Measurements from ENCODE around the gene CMTM6. TPM values are rescaled to one million over a fixed set of nuclear protein-coding genes. Genes with fewer than 3 reads are reported as not detected.
"Not testable (repeated sequence)": the region's sequence is repeated elsewhere in the genome, so short reads cannot be mapped to it uniquely, and the experiment has no call there.

Gene CMTM6
- total RNA-seq, 1 donor from 2014 or later: 44.0 TPM

DNA sequence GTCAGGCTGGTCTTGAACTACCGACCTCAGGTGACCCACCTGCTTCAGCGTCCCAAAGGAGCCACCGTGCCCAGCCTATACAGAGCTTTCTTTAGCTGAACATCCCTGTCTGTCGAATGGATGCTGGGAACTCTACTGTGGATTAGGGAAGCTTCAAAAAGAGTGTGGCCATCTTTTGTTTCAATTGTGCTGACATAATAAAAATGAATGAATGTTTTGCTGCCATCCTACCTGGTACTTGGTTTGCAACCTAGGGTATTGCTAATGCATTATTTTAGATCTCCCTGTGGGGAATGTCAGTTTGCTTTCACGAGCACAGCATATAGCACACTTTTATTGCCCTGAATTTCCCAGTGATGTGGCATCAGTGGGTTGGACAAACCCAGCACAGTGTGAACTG lies 32.3 kb downstream of the CMTM6 start:
- H3K27ac Mint-ChIP-seq: no peak overlapping the region
- no peaks in the 10 kb centered on the region for H3K9me3 Mint-ChIP-seq
- TF ChIP-seq, protein P1, sequence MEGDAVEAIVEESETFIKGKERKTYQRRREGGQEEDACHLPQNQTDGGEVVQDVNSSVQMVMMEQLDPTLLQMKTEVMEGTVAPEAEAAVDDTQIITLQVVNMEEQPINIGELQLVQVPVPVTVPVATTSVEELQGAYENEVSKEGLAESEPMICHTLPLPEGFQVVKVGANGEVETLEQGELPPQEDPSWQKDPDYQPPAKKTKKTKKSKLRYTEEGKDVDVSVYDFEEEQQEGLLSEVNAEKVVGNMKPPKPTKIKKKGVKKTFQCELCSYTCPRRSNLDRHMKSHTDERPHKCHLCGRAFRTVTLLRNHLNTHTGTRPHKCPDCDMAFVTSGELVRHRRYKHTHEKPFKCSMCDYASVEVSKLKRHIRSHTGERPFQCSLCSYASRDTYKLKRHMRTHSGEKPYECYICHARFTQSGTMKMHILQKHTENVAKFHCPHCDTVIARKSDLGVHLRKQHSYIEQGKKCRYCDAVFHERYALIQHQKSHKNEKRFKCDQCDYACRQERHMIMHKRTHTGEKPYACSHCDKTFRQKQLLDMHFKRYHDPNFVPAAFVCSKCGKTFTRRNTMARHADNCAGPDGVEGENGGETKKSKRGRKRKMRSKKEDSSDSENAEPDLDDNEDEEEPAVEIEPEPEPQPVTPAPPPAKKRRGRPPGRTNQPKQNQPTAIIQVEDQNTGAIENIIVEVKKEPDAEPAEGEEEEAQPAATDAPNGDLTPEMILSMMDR (IDR thresholded peaks at IDR 0.05; ENCODE audit: unreplicated experiment): no peak
- DNase-seq (ENCODE audit: low spot score in 2 of 2, unreplicated experiment in 2 of 2): no peak
- H3K4me1 Mint-ChIP-seq: peaks cover 11% of the 10 kb centered on the region
- H3K36me3 Mint-ChIP-seq: peaks cover 18% of the 10 kb centered on the region
- H3K27me3 Mint-ChIP-seq (ENCODE audit: low read depth): no peaks in the 10 kb centered on the region
- H3K4me3 Mint-ChIP-seq: no peak overlapping the region

DNA sequence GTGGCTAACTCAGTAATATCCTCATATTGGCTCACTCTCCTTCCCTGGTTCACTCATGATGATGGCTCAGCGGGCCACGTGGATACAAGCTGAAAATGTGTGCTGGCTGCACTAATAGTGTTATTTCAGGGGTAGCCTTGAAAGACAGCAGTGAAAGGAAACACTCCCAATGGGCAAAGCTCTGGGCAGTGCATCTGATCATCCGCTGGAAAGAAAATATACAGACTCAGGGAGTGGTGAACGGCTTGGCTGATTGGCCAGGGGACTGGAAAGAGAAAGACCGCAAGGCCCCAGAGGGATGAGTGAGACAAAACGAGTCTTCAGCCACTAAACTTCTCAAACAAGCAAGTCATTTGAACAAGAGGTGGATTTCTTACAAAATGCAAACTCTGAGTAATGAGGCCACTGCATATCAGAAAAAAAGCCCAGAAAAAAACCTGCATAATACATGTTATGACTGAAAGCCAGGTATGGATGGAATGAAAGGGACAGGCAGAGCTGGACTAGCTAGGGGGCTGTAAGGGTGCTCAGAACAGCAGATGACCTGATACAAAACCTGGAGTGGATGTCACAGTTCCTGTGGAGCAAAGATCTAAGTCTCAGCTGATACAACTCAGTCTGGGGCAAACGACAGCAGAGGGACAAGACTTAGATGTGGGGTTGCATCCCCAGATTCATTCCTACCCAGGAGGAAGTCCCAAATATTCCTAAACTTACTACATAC lies 33.3 kb downstream of the CMTM6 start:
- Mint-ChIP-seq H3K36me3 (peaks cover 16% of the 10 kb centered on the region), H3K27me3 (ENCODE audit: low read depth) (no peaks in the 10 kb centered on the region), H3K4me3 (no peak overlapping the region), H3K27ac (peak overlapping the region; percentile 41), H3K9me3 (no peaks in the 10 kb centered on the region), H3K4me1 (peaks cover 11% of the 10 kb centered on the region)
- TF ChIP-seq, protein P1 (IDR thresholded peaks at IDR 0.05; ENCODE audit: unreplicated experiment): no peak
- DNase-seq (ENCODE audit: low spot score in 2 of 2, unreplicated experiment in 2 of 2): no peak

- Mint-ChIP-seq H3K27ac (no peak overlapping the region), H3K4me1 (peaks cover 11% of the 10 kb centered on the region), H3K4me3 (no peak overlapping the region), H3K36me3 (peaks cover 5% of the 10 kb centered on the region), H3K9me3 (no peaks in the 10 kb centered on the region), H3K27me3 (ENCODE audit: low read depth) (no peaks in the 10 kb centered on the region)
- peak; percentile 59 to 91 for DNase-seq (ENCODE audit: low spot score in 2 of 2, unreplicated experiment in 2 of 2)
- TF ChIP-seq, protein P1 (IDR thresholded peaks at IDR 0.05; ENCODE audit: unreplicated experiment): peak; percentile 100
Observed at GRCh38 chr3:32467333-32468070, 35.1 kb downstream of the CMTM6 start.

GRCh38 chr3:32466808-32467207 lies 35.8 kb downstream of the CMTM6 start:
- H3K4me3 Mint-ChIP-seq; H3K36me3 Mint-ChIP-seq; DNase-seq (ENCODE audit: low spot score in 2 of 2, unreplicated experiment in 2 of 2); H3K27me3 Mint-ChIP-seq (ENCODE audit: low read depth); H3K27ac Mint-ChIP-seq; H3K9me3 Mint-ChIP-seq: not testable (repeated sequence)
- H3K4me1 Mint-ChIP-seq: peaks cover 11% of the 10 kb centered on the region

DNA sequence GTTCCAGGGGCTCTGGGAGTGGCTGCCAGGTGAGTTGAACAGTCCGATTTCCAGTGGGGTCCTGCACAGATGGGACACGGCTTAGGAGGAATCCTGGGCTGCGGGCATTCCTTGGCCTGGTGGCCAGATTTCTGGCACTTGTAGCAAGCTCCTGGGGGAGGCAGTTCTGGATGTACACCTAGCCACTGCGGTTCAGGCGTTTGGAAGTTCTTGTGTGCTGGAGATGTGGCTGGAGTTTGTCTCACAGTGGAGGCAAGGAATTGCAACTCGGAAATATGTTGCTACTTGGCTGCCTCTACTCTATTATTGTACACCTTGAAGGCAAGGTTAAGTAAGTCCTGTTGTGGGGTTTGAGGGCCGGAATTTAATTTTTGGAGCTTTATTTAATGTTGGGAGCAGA lies 37.9 kb downstream of the CMTM6 start:
- peaks cover 23% of the 10 kb centered on the region for H3K4me1 Mint-ChIP-seq
- H3K36me3 Mint-ChIP-seq; H3K27ac Mint-ChIP-seq; DNase-seq (ENCODE audit: low spot score in 2 of 2, unreplicated experiment in 2 of 2); H3K9me3 Mint-ChIP-seq; H3K4me3 Mint-ChIP-seq; H3K27me3 Mint-ChIP-seq (ENCODE audit: low read depth): not testable (repeated sequence)

DNA sequence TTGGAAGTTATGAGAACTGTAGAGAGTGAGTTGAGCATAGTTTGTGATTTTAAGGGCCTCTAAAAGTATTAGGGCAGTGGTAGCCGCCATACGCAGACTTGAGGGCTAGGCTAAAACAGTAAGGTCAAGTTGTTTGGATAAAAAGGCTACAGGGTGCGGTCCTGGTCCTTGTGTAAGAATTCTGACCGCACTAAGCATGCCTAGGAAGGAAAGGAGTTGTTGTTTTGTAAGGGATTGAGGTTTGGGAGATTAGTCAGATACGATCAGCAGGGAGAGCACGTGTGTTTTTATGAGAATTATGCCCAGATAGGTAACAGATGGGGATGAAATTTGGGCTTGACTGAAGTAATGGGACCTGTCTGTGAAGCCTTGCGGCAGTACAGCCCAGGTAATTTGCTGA lies 39.2 kb downstream of the CMTM6 start:
- H3K27ac Mint-ChIP-seq; DNase-seq (ENCODE audit: low spot score in 2 of 2, unreplicated experiment in 2 of 2); H3K4me3 Mint-ChIP-seq; H3K36me3 Mint-ChIP-seq; H3K27me3 Mint-ChIP-seq (ENCODE audit: low read depth); H3K9me3 Mint-ChIP-seq: not testable (repeated sequence)
- peaks cover 16% of the 10 kb centered on the region for H3K4me1 Mint-ChIP-seq

GRCh38 chr3:32462191-32462986 lies 40.3 kb downstream of the CMTM6 start:
- H3K27ac Mint-ChIP-seq; H3K4me3 Mint-ChIP-seq; DNase-seq (ENCODE audit: low spot score in 2 of 2, unreplicated experiment in 2 of 2); H3K27me3 Mint-ChIP-seq (ENCODE audit: low read depth); H3K36me3 Mint-ChIP-seq; H3K9me3 Mint-ChIP-seq: not testable (repeated sequence)
- H3K4me1 Mint-ChIP-seq: peaks cover 22% of the 10 kb centered on the region

GRCh38 chr3:32460817-32461496 lies 41.7 kb downstream of the CMTM6 start:
- H3K4me1 Mint-ChIP-seq: peaks cover 26% of the 10 kb centered on the region
- H3K4me3 Mint-ChIP-seq: not testable (repeated sequence)

More at GRCh38 chr3:32460817-32461496, 41.7 kb downstream of the CMTM6 start:
- H3K27ac Mint-ChIP-seq; H3K27me3 Mint-ChIP-seq (ENCODE audit: low read depth); H3K9me3 Mint-ChIP-seq; H3K36me3 Mint-ChIP-seq; DNase-seq (ENCODE audit: low spot score in 2 of 2, unreplicated experiment in 2 of 2): not testable (repeated sequence)

Data from mesothelial cell of epicardium (in vitro differentiated cells).